H9 (cell line): ENCODE data around the gene TSC1. TPM values are rescaled to one million over a fixed set of nuclear protein-coding genes. Genes with fewer than 3 reads are reported as not detected.

Experiments
- DNase-seq: peaks from one replicate; pipeline ENCODE4 v3.0.0-alpha.2; 2017
- H2AFZ ChIP-seq: one replicate; pipeline ENCODE4 v1.6.1; 2013; ENCODE audit warnings: mild to moderate bottlenecking, low read length, control low read depth, moderate library complexity
- H2AK5ac ChIP-seq: 2 replicates; pipeline ENCODE4 v1.6.1; 2013; ENCODE audit warnings: low read length, control low read depth, mixed read lengths; ENCODE audit not compliant: insufficient read length
- H2BK120ac ChIP-seq: one replicate; pipeline ENCODE4 v1.6.1; 2013; ENCODE audit warnings: low read depth, mild to moderate bottlenecking, low read length, control low read depth, inconsistent platforms; ENCODE audit not compliant: poor library complexity, severe bottlenecking
- H2BK12ac ChIP-seq: 2 replicates; pipeline ENCODE4 v1.6.1; 2013; ENCODE audit warnings: low read length, control low read depth, mixed read lengths, low read depth; ENCODE audit not compliant: insufficient read length
- H2BK15ac ChIP-seq: 2 replicates; pipeline ENCODE4 v1.6.1; 2013; ENCODE audit warnings: low read depth, low read length, control low read depth
- H2BK20ac ChIP-seq: one replicate; pipeline ENCODE4 v1.6.1; 2013; ENCODE audit warnings: low read depth, mild to moderate bottlenecking, low read length, control low read depth, inconsistent platforms; ENCODE audit not compliant: poor library complexity, severe bottlenecking
- H2BK5ac ChIP-seq: 2 replicates; pipeline ENCODE4 v1.6.1; 2013; ENCODE audit warnings: low read length, control low read depth, mixed read lengths; ENCODE audit not compliant: insufficient read length
- H3K14ac ChIP-seq: 2 replicates; pipeline ENCODE4 v1.6.1; 2013; ENCODE audit warnings: low read length, control low read depth; ENCODE audit not compliant: insufficient read depth
- H3K18ac ChIP-seq: 2 replicates; pipeline ENCODE4 v1.6.1; 2013; ENCODE audit warnings: low read depth, mild to moderate bottlenecking, mixed read lengths, low read length, control low read depth; ENCODE audit not compliant: insufficient read length
- H3K23ac ChIP-seq: 2 replicates; pipeline ENCODE4 v1.6.1; 2013; ENCODE audit warnings: low read length, control low read depth, mixed read lengths, low read depth; ENCODE audit not compliant: insufficient read length
- H3K23me2 ChIP-seq: 2 replicates; pipeline ENCODE4 v1.6.1; 2013; ENCODE audit warnings: low read depth, mild to moderate bottlenecking, mixed read lengths, low read length, control low read depth; ENCODE audit not compliant: insufficient read length, poor library complexity, severe bottlenecking
- H3K27ac ChIP-seq: 2 replicates; pipeline ENCODE4 v1.5.1; 2013; ENCODE audit warnings: low read length, control low read depth, mixed read lengths, low read depth; ENCODE audit not compliant: insufficient read length
- H3K27me3 ChIP-seq: 2 replicates; pipeline ENCODE4 v1.6.1; 2013; ENCODE audit warnings: low read length, control low read depth, inconsistent platforms; ENCODE audit not compliant: insufficient read depth
- H3K4ac ChIP-seq: 2 replicates; pipeline ENCODE4 v1.6.1; 2013; ENCODE audit warnings: low read depth, mild to moderate bottlenecking, control low read depth, inconsistent platforms, low read length, moderate library complexity
- H3K4me1 ChIP-seq: 2 replicates; pipeline ENCODE4 v1.6.1; 2013; ENCODE audit warnings: low read length, control low read depth, inconsistent platforms; ENCODE audit not compliant: insufficient read depth
- H3K4me2 ChIP-seq: 2 replicates; pipeline ENCODE4 v1.6.1; 2013; ENCODE audit warnings: low read length, control low read depth, mixed read lengths; ENCODE audit not compliant: insufficient read length, insufficient read depth
- H3K56ac ChIP-seq: 2 replicates; pipeline ENCODE4 v1.6.1; 2013; ENCODE audit warnings: low read depth, mild to moderate bottlenecking, mixed read lengths, low read length, control low read depth; ENCODE audit not compliant: insufficient read length
- H3K79me1 ChIP-seq: 2 replicates; pipeline ENCODE4 v1.6.1; 2013; ENCODE audit warnings: low read depth, mild to moderate bottlenecking, moderate library complexity, low read length, control low read depth, inconsistent platforms; ENCODE audit not compliant: insufficient read depth, poor library complexity, severe bottlenecking
- H3K79me2 ChIP-seq: 2 replicates; pipeline ENCODE4 v1.6.1; 2013; ENCODE audit warnings: low read length, control low read depth, inconsistent platforms; ENCODE audit not compliant: insufficient read depth
- H3K9ac ChIP-seq: 2 replicates; pipeline ENCODE4 v1.6.1; 2013; ENCODE audit warnings: low read length, control low read depth, mixed read lengths; ENCODE audit not compliant: insufficient read length; ENCODE audit errors: extremely low read depth
- H3K9me3 ChIP-seq: one replicate; pipeline ENCODE4 v1.6.1; 2013; ENCODE audit warnings: low read depth, low read length, inconsistent platforms; ENCODE audit not compliant: control insufficient read depth
- H3T11ph ChIP-seq: one replicate; pipeline ENCODE4 v1.6.1; 2013; ENCODE audit warnings: mild to moderate bottlenecking, low read length, control low read depth, inconsistent platforms
- H4K20me1 ChIP-seq: one replicate; pipeline ENCODE4 v1.6.1; 2013; ENCODE audit not compliant: control insufficient read depth, insufficient read length, insufficient read depth
- H4K5ac ChIP-seq: 2 replicates; pipeline ENCODE4 v1.6.1; 2013; ENCODE audit warnings: low read depth, mild to moderate bottlenecking, mixed read lengths, low read length, control low read depth; ENCODE audit not compliant: insufficient read length
- H4K8ac ChIP-seq: replicated peaks from 2 replicates; pipeline ENCODE4 v1.6.1; 2013; ENCODE audit warnings: low read length, control low read depth, mixed read lengths, low read depth; ENCODE audit not compliant: insufficient read length
- H4K91ac ChIP-seq: 2 replicates; pipeline ENCODE4 v1.6.1; 2013; ENCODE audit warnings: low read depth, mild to moderate bottlenecking, moderate library complexity, mixed read lengths, low read length, control low read depth; ENCODE audit not compliant: insufficient read length
- H3K27ac Mint-ChIP-seq, 3 experiments: 2 replicates in 2 of 3; 3 replicates in 1 of 3; pipeline ENCODE4 v1.8.0; 2020 to 2021; ENCODE audit warnings: mixed read lengths in 3 of 3, mild to moderate bottlenecking in 1 of 3, moderate library complexity in 1 of 3
- H3K27me3 Mint-ChIP-seq: 2 replicates; pipeline ENCODE4 v1.8.0; 2021; ENCODE audit warnings: low read depth, mild to moderate bottlenecking, moderate library complexity, mixed read lengths
- H3K36me3 Mint-ChIP-seq, 3 experiments: 2 replicates in 2 of 3; 3 replicates in 1 of 3; pipeline ENCODE4 v1.8.0; 2020 to 2021; ENCODE audit warnings: low read depth in 3 of 3, mixed read lengths in 3 of 3; ENCODE audit not compliant: insufficient read depth in 1 of 3
- H3K4me1 Mint-ChIP-seq, 2 experiments: 2 replicates each; pipeline ENCODE4 v1.8.0; 2020; ENCODE audit warnings: mixed read lengths in 2 of 2
- H3K4me3 Mint-ChIP-seq, 2 experiments: 2 replicates in 1 of 2; 3 replicates in 1 of 2; pipeline ENCODE4 v1.8.0; 2020 to 2021; ENCODE audit warnings: mild to moderate bottlenecking in 2 of 2, mixed read lengths in 2 of 2, moderate library complexity in 1 of 2
- H3K9me3 Mint-ChIP-seq, 2 experiments: 2 replicates in 1 of 2; 3 replicates in 1 of 2; pipeline ENCODE4 v1.8.0; 2020; ENCODE audit warnings: mild to moderate bottlenecking in 2 of 2, mixed read lengths in 2 of 2, moderate library complexity in 1 of 2
- CTCF ChIP-seq: fragments of 200-600 bp; sonication (generic); conservative IDR thresholded peaks from 3 replicates; pipeline ENCODE4 v1.8.0; 2021; ENCODE audit warnings: antibody characterized with exemption, mild to moderate bottlenecking
- WGBS: extraction: QIAGEN DNeasy Blood & Tissue Kit; methylation state at CpG from one replicate; pipeline ENCODE4 v1.1.7; 2013; ENCODE audit warnings: missing lambda C conversion rate, low lambda C conversion rate, mixed read lengths; ENCODE audit not compliant: insufficient read length; ENCODE audit errors: extremely low coverage; 5-methylcytosine and 5-hydroxymethylcytosine counted together
- total RNA-seq: library from RNA; stranded (reverse); gene quantifications from 2 replicates; pipeline ENCODE4 v1.2.1, GENCODE V29; 2021

TSC1 gene
- total RNA-seq, 1 experiment from 2014 or later = 32.7 TPM

GRCh38 chr9:132873403-132873802 lies 71.0 kb downstream of the TSC1 start:
- no peak overlapping the region for H2AK5ac ChIP-seq
- H3K9me3 Mint-ChIP-seq = no peaks in the 10 kb centered on the region
- H3K14ac ChIP-seq = no peak overlapping the region
- H3K4ac ChIP-seq = no peak overlapping the region
- no peak overlapping the region for H3K9ac ChIP-seq
- peaks cover 0 to 3% of the 10 kb centered on the region in 2 experiments; a peak in 1 of 4 replicates for H3K4me1 Mint-ChIP-seq
- no peak overlapping the region for H3K4me3 Mint-ChIP-seq
- no peaks in the 10 kb centered on the region for H3K79me1 ChIP-seq
- no peaks in the 10 kb centered on the region; a peak in 1 of 7 replicates for H3K36me3 Mint-ChIP-seq
- no peak overlapping the region for H2BK120ac ChIP-seq
- no peaks in the 10 kb centered on the region for H3K4me1 ChIP-seq
- H4K5ac ChIP-seq = no peak overlapping the region
- H3K27ac Mint-ChIP-seq = no peak overlapping the region
- no peak overlapping the region for H2BK12ac ChIP-seq
- H3K27me3 ChIP-seq = no peaks in the 10 kb centered on the region
- no peaks in the 10 kb centered on the region for H3K79me2 ChIP-seq
- peaks cover 35% of the 10 kb centered on the region for H3K27me3 Mint-ChIP-seq
- H3K4me2 ChIP-seq = no peak overlapping the region
- H4K91ac ChIP-seq = no peak overlapping the region
- H3K27ac ChIP-seq = no peak overlapping the region
- WGBS = no CpG with 5 or more reads among the region's 7 CpGs
- no peak overlapping the region for H4K8ac ChIP-seq
- H2AFZ ChIP-seq = no peak overlapping the region
- H2BK20ac ChIP-seq = no peak overlapping the region
- no peaks in the 10 kb centered on the region for H3K9me3 ChIP-seq
- H2BK5ac ChIP-seq = no peak overlapping the region
- no peak overlapping the region for H3K23ac ChIP-seq
- no peak overlapping the region for H3K18ac ChIP-seq
- no peak overlapping the region for H2BK15ac ChIP-seq
- no peak for TF ChIP-seq CTCF
- no peaks in the 10 kb centered on the region for H4K20me1 ChIP-seq
- H3T11ph ChIP-seq = no peak overlapping the region
- peaks cover 4% of the 10 kb centered on the region for H3K23me2 ChIP-seq
- no peak overlapping the region for H3K56ac ChIP-seq
- DNase-seq = no peak
